GM19455 (cell line): ENCODE data around the gene CYSTM1.

ENCODE experiments used
- ATAC-seq: cut with Tn5 transposase; IDR thresholded peaks from one replicate; pipeline ENCODE4 v1.9.1; 2021; ENCODE audit not compliant: unreplicated experiment

The CYSTM1 gene, protein sequence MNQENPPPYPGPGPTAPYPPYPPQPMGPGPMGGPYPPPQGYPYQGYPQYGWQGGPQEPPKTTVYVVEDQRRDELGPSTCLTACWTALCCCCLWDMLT

DNA sequence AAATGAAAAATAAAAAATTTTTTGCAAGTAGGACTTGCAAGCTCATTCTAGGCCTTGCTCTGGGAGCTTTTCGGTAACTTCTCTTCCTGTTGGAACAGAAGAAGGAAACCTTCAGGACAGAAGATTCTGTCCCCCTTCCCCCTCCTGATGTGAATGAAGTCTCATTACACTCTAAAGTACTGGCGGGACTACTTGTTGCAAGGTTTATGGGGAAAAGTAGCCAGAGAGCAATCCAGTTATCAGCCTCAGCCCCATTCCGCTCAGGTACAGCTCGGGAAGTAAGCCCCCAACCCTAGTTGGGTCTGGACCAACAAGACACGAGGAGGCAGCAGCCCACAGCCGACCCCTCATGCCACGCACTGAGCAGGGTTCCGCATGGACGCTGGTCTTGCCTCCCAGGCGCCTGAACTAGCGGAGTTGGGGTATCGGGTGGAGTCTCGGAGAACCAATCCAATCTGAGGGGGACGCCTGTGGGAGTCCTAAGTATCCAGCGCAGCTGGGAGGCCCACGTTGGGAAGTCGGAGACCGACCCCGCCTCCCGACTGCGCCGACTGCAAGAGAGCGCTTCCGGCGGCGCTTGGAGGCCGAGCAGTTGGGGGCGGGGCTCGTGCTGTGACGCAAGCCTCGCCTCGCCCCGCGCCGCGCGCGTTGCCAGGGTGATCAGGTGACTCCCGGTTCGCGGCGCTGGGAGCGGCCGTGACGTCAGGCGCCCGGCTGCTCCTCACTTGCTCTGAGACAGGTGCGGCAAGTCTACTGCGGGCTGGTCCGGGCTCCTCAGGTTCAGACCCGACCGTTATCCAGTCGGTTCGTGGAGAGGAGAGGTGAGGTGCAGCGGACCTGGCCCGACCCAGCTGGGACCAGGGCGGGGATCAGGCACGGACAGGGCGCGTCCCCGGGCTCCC, at the start of gene CYSTM1:
TSS of gene CYSTM1 (plus strand) at position 724 of the 902 bp plus-strand sequence. CDS start 19,278 bp downstream, outside the sequence.
- peak; percentile 93 for ATAC-seq

GRCh38 chr5:140125637-140126036, 49.4 kb upstream of the CYSTM1 start, which contains the start of gene IGIP:
Gene IGIP, plus strand, starts transcription at chr5:140125937. Its CDS starts 2,540 bp downstream, at chr5:140128477.
- no peak for ATAC-seq

GRCh38 chr5:140126315-140127012, 48.5 kb upstream of the CYSTM1 start:
- no peak for ATAC-seq

DNA sequence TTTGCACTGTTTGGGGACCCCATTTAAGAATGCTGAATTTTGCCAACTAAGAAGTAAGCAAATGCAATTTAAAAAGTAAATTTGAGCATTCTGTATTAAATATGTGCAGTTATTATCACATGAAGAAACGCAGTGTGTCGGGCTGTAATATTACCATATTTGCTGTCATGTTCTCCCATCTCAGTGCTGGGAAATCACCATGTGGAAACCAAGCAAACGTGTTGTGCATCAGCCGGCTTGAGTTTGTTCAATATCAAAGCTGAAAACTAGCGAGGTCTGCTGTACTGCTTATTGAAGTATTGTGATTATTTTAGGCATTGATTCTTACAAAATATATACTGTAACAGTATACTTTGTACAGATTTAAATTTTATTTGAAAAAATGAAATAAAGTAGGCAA, 46.6 kb upstream of the CYSTM1 start:
- no peak for ATAC-seq

GRCh38 chr5:140130949-140131733, 43.8 kb upstream of the CYSTM1 start:
- no peak for ATAC-seq

- ATAC-seq, result no peak
Observed at GRCh38 chr5:140131967-140132409, 43.0 kb upstream of the CYSTM1 start.

- no peak for ATAC-seq
Observed at GRCh38 chr5:140133514-140134167, 41.3 kb upstream of the CYSTM1 start.

DNA sequence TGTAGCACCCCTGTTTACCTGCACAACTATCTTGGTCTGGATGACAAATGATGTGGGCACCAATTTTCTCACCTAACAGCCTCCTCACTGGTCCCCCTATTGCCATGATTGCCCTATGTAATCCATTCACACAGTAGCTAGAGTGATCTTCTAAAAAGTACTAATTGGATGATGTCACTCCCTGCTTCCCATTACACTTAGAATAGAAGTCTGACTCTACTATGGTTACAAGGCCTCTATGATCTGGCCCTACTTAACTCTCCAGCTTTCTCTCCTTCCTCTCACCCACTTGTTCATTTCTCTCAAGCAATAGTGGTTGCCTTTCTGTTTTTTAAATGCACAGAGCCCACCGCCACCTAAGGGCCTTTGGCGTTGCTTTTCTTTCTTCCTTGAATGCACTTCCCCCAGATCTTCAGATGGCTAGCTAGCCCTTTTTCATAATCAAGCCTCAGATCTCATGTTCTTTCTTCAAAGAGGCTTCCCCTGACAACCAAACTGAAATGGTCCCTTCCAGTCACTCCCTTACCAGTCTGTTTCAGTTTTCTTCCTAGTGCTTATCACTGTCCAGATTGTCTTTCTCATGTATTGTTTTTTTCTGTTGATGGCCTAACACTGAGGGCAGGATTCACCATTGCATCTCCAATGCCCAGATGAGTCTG, 40.6 kb upstream of the CYSTM1 start:
- no peak for ATAC-seq

- no peak for ATAC-seq
Observed at GRCh38 chr5:140135127-140135526, 39.9 kb upstream of the CYSTM1 start.

DNA sequence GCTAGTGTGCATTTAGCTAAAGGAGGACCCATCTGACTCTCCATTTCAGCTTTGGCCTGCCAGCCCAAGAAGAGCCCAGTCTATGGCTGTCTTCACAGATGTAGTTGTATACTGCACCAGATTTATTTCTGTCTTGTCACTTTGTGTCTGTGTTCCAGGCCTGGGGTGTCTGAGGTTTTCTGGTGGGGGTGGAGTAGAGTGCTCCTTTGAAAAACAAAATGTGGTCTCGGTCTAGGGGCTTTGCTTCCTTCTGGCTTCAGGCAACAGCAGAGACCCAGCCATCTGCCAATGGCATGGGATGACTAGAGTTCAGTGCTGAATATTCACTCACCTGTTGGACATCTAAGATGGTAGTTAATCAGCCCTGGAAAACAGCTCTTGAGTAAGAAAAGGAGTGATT, 38.4 kb upstream of the CYSTM1 start:
- ATAC-seq, result no peak

- no peak for ATAC-seq
Observed at GRCh38 chr5:140140435-140140834, 34.6 kb upstream of the CYSTM1 start.

GRCh38 chr5:140141241-140141640, 33.7 kb upstream of the CYSTM1 start:
- no peak for ATAC-seq

DNA sequence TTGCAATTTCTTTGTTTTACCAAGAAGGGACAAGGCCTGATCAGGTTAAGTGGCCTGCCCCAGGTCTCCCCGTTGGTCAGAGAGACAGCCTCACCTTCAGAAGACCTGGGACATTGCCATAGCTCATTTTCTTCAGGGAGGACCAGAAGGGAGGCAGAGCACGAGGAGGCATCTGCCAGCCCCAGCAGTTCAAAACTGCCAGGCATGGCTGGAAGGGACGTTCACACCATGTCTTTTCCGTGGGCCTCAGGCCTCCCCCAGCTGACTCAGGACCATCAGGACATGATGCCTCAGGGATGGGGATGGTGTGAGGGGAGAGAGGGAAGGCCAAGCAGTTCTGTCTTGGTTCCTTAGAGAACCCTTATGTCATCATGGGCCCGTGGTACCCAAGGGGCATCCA, 32.7 kb upstream of the CYSTM1 start:
- ATAC-seq, result no peak

GRCh38 chr5:140142856-140143255, 32.1 kb upstream of the CYSTM1 start:
- no peak for ATAC-seq

DNA sequence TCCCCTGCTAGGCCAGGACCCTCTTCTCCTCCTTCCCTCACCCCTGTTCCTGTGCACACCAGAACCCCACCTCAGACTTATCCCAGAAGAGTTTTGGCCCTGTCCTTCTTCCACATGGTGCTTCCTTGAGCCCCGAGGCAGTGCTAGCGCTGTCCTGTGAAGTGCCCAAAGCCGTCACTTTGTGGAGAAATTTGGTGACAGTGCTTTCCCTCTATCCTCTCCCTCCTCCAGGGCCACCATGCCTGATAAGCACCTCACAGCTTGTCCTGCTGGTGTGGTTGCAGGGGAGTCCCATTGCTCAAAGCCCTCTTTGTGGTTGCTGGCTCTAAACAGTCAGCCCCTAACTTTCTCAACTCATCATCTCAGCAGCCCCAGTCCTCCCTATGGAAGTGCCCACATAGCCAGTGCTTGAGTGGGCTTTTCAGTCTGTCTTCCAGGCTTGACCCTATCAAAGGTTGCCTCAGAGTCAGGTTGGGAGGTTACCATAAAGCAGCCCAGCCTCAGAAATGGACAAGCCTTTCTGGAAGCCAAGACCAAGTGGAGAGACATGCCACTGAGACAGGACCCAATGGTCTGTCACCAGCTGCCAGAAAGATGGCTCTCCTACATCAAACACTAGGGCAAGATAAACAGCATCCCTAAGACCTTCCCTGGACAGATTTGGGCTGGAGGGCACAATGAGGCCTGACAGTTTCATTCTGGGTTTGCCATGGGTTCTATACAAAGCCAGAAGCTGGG, 31.3 kb upstream of the CYSTM1 start:
- no peak for ATAC-seq

DNA sequence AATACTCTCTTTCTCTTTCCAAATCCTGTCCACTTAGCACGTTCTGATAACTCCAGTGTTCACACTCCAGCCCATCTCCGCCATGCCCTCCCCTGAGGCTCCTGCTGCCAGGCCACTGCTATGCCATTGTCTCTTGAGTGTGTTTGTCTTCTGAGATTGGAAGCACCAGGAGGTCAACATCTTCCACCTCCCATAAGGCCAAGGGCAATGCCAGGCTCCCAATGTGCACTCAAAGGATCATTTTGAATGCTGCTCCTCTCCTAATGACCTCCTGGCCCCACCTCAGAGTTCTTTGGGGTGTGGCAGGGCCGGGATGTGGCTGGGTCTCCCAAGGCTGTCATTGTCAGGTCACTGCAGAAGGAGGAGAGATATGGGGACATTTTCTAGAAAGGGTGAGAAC, 29.7 kb upstream of the CYSTM1 start:
- ATAC-seq, result no peak

DNA sequence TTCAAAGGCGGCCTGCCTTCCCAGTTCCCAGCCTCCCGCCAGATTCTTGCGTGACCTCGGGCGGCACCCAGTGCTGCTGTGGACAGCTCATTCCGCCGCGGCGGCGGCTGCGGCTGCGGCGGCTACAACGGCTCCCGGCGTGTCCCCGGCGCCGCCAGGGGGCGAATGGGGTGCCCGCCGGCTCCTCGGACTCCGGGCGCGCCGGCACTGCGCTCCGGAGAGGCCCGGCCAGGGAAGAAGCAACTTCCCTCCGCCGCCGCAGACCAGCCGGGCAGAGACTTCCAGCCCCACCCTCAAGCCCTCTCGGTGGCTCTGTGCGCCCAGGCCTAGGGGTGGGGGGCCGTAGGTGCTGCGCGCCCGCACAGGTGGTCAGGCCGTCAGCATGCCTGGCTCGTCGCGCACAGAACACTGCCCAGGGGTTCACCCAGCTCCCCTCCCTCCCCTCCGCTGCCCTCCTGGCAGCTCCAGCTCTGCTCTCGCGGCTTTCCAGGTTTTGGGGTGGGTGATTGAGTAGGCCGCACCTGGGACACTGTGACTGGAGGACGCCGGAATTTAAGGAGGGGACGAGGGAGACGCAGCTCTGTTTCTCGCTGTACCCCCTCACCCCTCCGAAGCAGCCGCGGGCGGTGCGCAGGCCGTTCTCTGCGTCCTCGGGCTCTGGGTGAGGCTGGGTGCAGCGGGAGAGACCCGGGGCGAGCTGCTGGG, 29.0 kb upstream of the CYSTM1 start:
- no peak for ATAC-seq

DNA sequence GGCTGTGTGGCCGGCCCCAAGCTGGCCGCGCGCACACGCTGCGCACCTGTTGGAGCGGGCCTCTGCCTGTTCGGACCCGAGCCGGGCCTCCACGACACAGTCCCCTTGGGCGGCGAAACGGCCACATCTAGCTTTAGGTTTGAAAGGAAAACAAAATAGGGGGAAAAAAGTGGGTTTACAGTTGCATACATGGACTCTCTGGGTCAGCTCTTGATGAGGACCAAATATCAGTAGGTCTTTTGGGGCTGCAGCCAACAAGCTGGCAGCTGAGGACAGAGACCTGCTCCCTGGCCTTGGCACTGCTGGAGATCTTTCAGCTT, 28.5 kb upstream of the CYSTM1 start:
- no peak for ATAC-seq

GRCh38 chr5:140147460-140147859, 27.5 kb upstream of the CYSTM1 start:
- ATAC-seq, result no peak
